GM23338 (cell line): Measurements from ENCODE around the gene ABCD2. TPM values are rescaled to one million over a fixed set of nuclear protein-coding genes. Genes with fewer than 3 reads are reported as not detected.

ENCODE experiments used
- ATAC-seq: fragments of 200-7000 bp; cut with Tn5 transposase; 3 replicates; pipeline ENCODE4 v1.9.1; 2020
- DNase-seq: peaks from one replicate; pipeline ENCODE4 v3.0.0-alpha.2; 2015; ENCODE audit warnings: low spot score
- H2AFZ ChIP-seq: fragments of 200-600 bp; sonication (generic); 2 replicates; pipeline ENCODE4 v1.8.0; 2016; ENCODE audit warnings: antibody characterized with exemption, mild to moderate bottlenecking, moderate library complexity
- H3F3A ChIP-seq: fragments of 200-600 bp; sonication (generic); replicated peaks from 2 replicates; pipeline ENCODE4 v1.8.0; 2017; ENCODE audit warnings: antibody characterized with exemption, mixed run types, low read depth
- H3K27ac ChIP-seq: fragments of 200-600 bp; sonication (generic); 2 replicates; pipeline ENCODE4 v1.6.1; 2016; ENCODE audit warnings: low read depth
- H3K27me3 ChIP-seq: fragments of 200-600 bp; sonication (generic); 2 replicates; pipeline ENCODE4 v1.8.0; 2016; ENCODE audit warnings: mild to moderate bottlenecking, mixed run types, moderate library complexity; ENCODE audit not compliant: insufficient read depth
- H3K36me3 ChIP-seq: fragments of 200-600 bp; sonication (generic); 2 replicates; pipeline ENCODE4 v1.8.0; 2016; ENCODE audit warnings: mild to moderate bottlenecking; ENCODE audit not compliant: insufficient read depth
- H3K4me1 ChIP-seq: fragments of 200-600 bp; sonication (generic); 2 replicates; pipeline ENCODE4 v1.8.0; 2016; ENCODE audit warnings: mild to moderate bottlenecking, moderate library complexity; ENCODE audit not compliant: insufficient read depth
- H3K4me2 ChIP-seq: fragments of 200-600 bp; sonication (generic); 2 replicates; pipeline ENCODE4 v1.7.1; 2017; ENCODE audit warnings: mixed run types
- H3K4me3 ChIP-seq: fragments of 200-600 bp; sonication (generic); 2 replicates; pipeline ENCODE4 v1.6.1; 2016; ENCODE audit warnings: mixed run types
- H3K79me2 ChIP-seq: fragments of 200-600 bp; sonication (generic); replicated peaks from 2 replicates; pipeline ENCODE4 v1.8.0; 2017; ENCODE audit warnings: mild to moderate bottlenecking; ENCODE audit not compliant: insufficient read depth
- H3K9me2 ChIP-seq: fragments of 200-600 bp; sonication (generic); 2 replicates; pipeline ENCODE4 v1.8.0; 2017; ENCODE audit not compliant: insufficient read depth
- H4K20me1 ChIP-seq: fragments of 200-600 bp; sonication (generic); replicated peaks from 2 replicates; pipeline ENCODE4 v1.8.0; 2017; ENCODE audit warnings: mild to moderate bottlenecking; ENCODE audit not compliant: insufficient read depth
- H3K27ac Mint-ChIP-seq: 2 replicates; pipeline ENCODE4 v1.8.0; 2020; ENCODE audit warnings: inconsistent platforms, mild to moderate bottlenecking, moderate library complexity, mixed read lengths
- H3K27me3 Mint-ChIP-seq: 3 replicates; pipeline ENCODE4 v1.8.0; 2022; ENCODE audit warnings: low read depth, mild to moderate bottlenecking, moderate library complexity, mixed read lengths, inconsistent platforms; ENCODE audit not compliant: insufficient read depth, poor library complexity
- H3K36me3 Mint-ChIP-seq: 3 replicates; pipeline ENCODE4 v1.8.0; 2021; ENCODE audit warnings: low read depth, mild to moderate bottlenecking, inconsistent platforms, moderate library complexity, mixed read lengths
- H3K4me1 Mint-ChIP-seq: 3 replicates; pipeline ENCODE4 v1.8.0; 2020; ENCODE audit warnings: mild to moderate bottlenecking, inconsistent platforms, mixed read lengths
- H3K4me3 Mint-ChIP-seq: 3 replicates; pipeline ENCODE4 v1.8.0; 2021; ENCODE audit warnings: moderate library complexity, mild to moderate bottlenecking, inconsistent platforms, mixed read lengths
- H3K9me3 Mint-ChIP-seq: 3 replicates; pipeline ENCODE4 v1.8.0; 2020; ENCODE audit warnings: moderate library complexity, mild to moderate bottlenecking, inconsistent platforms, mixed read lengths
- CREB1 ChIP-seq: fragments of 250-450 bp; sonication (Bioruptor Pico); IDR thresholded peaks from 2 replicates; pipeline ENCODE4 v1.5.0; 2020; ENCODE audit warnings: low read depth, mild to moderate bottlenecking, moderate library complexity
- CTCF ChIP-seq, 2 experiments: fragments of 200-600 bp in 1 of 2; sonication (generic) in 1 of 2; conservative IDR thresholded peaks; 2 replicates each; pipeline versions ENCODE4 v1.5.1 to v1.6.1; 2016 to 2017; ENCODE audit warnings: antibody characterized with exemption in 2 of 2, low read depth in 2 of 2, mild to moderate bottlenecking in 2 of 2, moderate library complexity in 1 of 2
- EZH2 ChIP-seq: fragments of 200-600 bp; sonication (generic); IDR thresholded peaks from one replicate; pipeline ENCODE4 v1.8.0; 2017; ENCODE audit warnings: antibody characterized with exemption, mild to moderate bottlenecking, low read depth; ENCODE audit not compliant: unreplicated experiment
- EZH2phosphoT487 ChIP-seq: fragments of 200-600 bp; sonication (generic); IDR thresholded peaks from one replicate; pipeline ENCODE4 v1.8.1; 2018; ENCODE audit warnings: antibody characterized with exemption; ENCODE audit not compliant: unreplicated experiment
- JUNB ChIP-seq: IDR thresholded peaks from one replicate; pipeline ENCODE4 v1.6.1; 2016; ENCODE audit warnings: antibody characterized with exemption; ENCODE audit not compliant: unreplicated experiment
- NANOG ChIP-seq: IDR thresholded peaks from 2 replicates; pipeline ENCODE4 v1.6.1; 2016; ENCODE audit warnings: antibody characterized with exemption, borderline replicate concordance
- STAT1 ChIP-seq: IDR thresholded peaks from one replicate; pipeline ENCODE4 v1.6.1; 2016; ENCODE audit warnings: antibody characterized with exemption; ENCODE audit not compliant: unreplicated experiment
- ZNF114 ChIP-seq: fragments of 250-450 bp; sonication (Bioruptor Pico); IDR thresholded peaks from 2 replicates; pipeline ENCODE4 v1.5.0; 2020; ENCODE audit warnings: mild to moderate bottlenecking, moderate library complexity
- ZNF331 ChIP-seq: fragments of 250-450 bp; sonication (Bioruptor Pico); IDR thresholded peaks from 2 replicates; pipeline ENCODE4 v1.5.0; 2020; ENCODE audit warnings: low read depth, mild to moderate bottlenecking, moderate library complexity
- ZNF462 ChIP-seq: fragments of 250-450 bp; sonication (Bioruptor Pico); IDR thresholded peaks from 2 replicates; pipeline ENCODE4 v1.5.0; 2020; ENCODE audit warnings: mild to moderate bottlenecking, moderate library complexity
- polyA plus RNA-seq: library from polyadenylated mRNA; unstranded; fragments of >200 nt; fragmentation: Nextera tagmentation; extraction: Ambion mirVana; gene quantifications from 2 replicates; pipeline ENCODE4 v1.2.1, GENCODE V29; 2016
- total RNA-seq: library from RNA; depleted of rRNA; stranded (reverse); fragments of >200 nt; shearing (Covaris generic); gene quantifications from 2 replicates; pipeline ENCODE4 v1.2.3, GENCODE V29; 2014

Gene ABCD2
- total and polyA plus RNA-seq, 2 experiments from 2014 or later: not detected

DNA sequence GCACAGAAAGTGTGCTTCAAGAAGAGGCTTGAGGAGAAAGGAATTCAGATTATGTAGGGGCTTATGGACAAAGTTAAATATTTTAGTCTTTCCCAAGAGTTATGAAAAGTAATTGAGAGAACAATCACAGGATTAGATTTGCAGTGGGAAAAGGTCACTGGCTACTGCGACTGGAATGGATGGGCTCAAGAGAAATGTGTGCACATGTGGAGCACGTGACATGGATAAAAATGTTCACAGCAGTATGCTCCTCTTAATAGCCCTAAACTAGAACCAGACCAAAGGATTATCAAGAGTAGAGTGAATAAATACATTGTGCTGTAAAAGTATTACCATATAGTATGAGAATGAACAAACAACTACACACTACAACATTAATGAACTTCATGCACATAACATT lies 78.1 kb downstream of the ABCD2 start (continued):
- TF ChIP-seq CTCF (conservative IDR thresholded peaks at IDR 0.05; ENCODE audit: low read depth in 2 of 2): no peak

GRCh38 chr12:39538679-39539104 lies 80.9 kb downstream of the ABCD2 start:
- DNase-seq: peak; percentile 6
- no peak overlapping the region for H3K4me3 ChIP-seq
- Mint-ChIP-seq H3K36me3 (no peaks in the 10 kb centered on the region), H3K27ac (no peak overlapping the region), H3K4me3 (no peak overlapping the region), H3K4me1 (peaks cover 6% of the 10 kb centered on the region; the same call in 2 of the 3 replicates), H3K9me3 (no peaks in the 10 kb centered on the region), H3K27me3 (no peaks in the 10 kb centered on the region)
- ATAC-seq: no peak
- H4K20me1 ChIP-seq: no peaks in the 10 kb centered on the region
- H3K36me3 ChIP-seq: no peaks in the 10 kb centered on the region
- no peak for TF ChIP-seq NANOG
- no peak for TF ChIP-seq EZH2phosphoT487
- TF ChIP-seq CREB1: no peak
- TF ChIP-seq ZNF462 (CRISPR knock-in tag): no peak
- TF ChIP-seq JUNB: no peak
- TF ChIP-seq EZH2: no peak
- no peak for TF ChIP-seq STAT1
- TF ChIP-seq ZNF331 (CRISPR knock-in tag): no peak
- TF ChIP-seq CTCF (conservative IDR thresholded peaks at IDR 0.05; ENCODE audit: low read depth in 2 of 2): no peak
- no peak for TF ChIP-seq ZNF114 (CRISPR knock-in tag)
- H3K9me2 ChIP-seq: 0 out of 2 replicates have a peak, but pooled peaks cover 2% of the 10 kb centered on the region
- no peaks in the 10 kb centered on the region for H3K27me3 ChIP-seq
- no peaks in the 10 kb centered on the region for H3F3A ChIP-seq
- 0 out of 2 replicates have a peak overlapping the region, but pooled peaks have one; percentile 50 for H3K4me2 ChIP-seq
- peaks cover 9% of the 10 kb centered on the region for H3K4me1 ChIP-seq
- no peaks in the 10 kb centered on the region for H3K79me2 ChIP-seq
- peak overlapping the region; percentile 88 for H2AFZ ChIP-seq
- H3K27ac ChIP-seq: no peak overlapping the region
